Chondrocyte (in vitro differentiated cells): ENCODE measurements around the gene SLC35E2B. TPM values are rescaled to one million over a fixed set of nuclear protein-coding genes. Genes with fewer than 3 reads are reported as not detected.

Source experiments
- DNase-seq: peaks from one replicate; pipeline ENCODE4 v3.0.0; 2021; ENCODE audit warnings: mixed read lengths, low spot score
- H3K27ac Mint-ChIP-seq: one replicate; pipeline ENCODE4 v1.8.0; 2021; ENCODE audit warnings: mild to moderate bottlenecking, moderate library complexity, mixed read lengths; ENCODE audit not compliant: unreplicated experiment
- H3K27me3 Mint-ChIP-seq: 2 replicates; pipeline ENCODE4 v1.8.0; 2021; ENCODE audit warnings: low read depth, mixed read lengths
- H3K36me3 Mint-ChIP-seq: 2 replicates; pipeline ENCODE4 v1.8.0; 2021; ENCODE audit warnings: low read depth, mixed read lengths
- H3K4me1 Mint-ChIP-seq: 2 replicates; pipeline ENCODE4 v1.8.0; 2021; ENCODE audit warnings: low read depth, mild to moderate bottlenecking, mixed read lengths
- H3K4me3 Mint-ChIP-seq: one replicate; pipeline ENCODE4 v1.8.0; 2021; ENCODE audit warnings: mild to moderate bottlenecking, moderate library complexity, mixed read lengths; ENCODE audit not compliant: unreplicated experiment
- H3K9me3 Mint-ChIP-seq: 2 replicates; pipeline ENCODE4 v1.8.0; 2021; ENCODE audit warnings: low read depth, mixed read lengths
- CTCF ChIP-seq: fragments of 200-600 bp; sonication (generic); IDR thresholded peaks from 2 replicates; pipeline ENCODE4 v1.5.0; 2021; ENCODE audit warnings: antibody characterized with exemption, mild to moderate bottlenecking, moderate library complexity
- total RNA-seq: library from RNA; stranded (reverse); gene quantifications from 3 replicates; pipeline ENCODE4 v1.2.1, GENCODE V29; 2021

SLC35E2B gene
- total RNA-seq, 1 donor from 2014 or later: 51.6 TPM

GRCh38 chr1:1624443-1625403, 67.9 kb downstream of the SLC35E2B start:
- Mint-ChIP-seq H3K4me3 (no peak overlapping the region), H3K36me3 (no peaks in the 10 kb centered on the region), H3K9me3 (no peaks in the 10 kb centered on the region), H3K27me3 (no peaks in the 10 kb centered on the region), H3K4me1 (peaks cover 2% of the 10 kb centered on the region), H3K27ac (no peak overlapping the region)
- DNase-seq: no peak
- no peak for TF ChIP-seq CTCF

- DNase-seq: no peak
- Mint-ChIP-seq H3K27ac (no peak overlapping the region), H3K9me3 (no peaks in the 10 kb centered on the region), H3K27me3 (no peaks in the 10 kb centered on the region), H3K36me3 (peaks cover under 1% of the 10 kb centered on the region), H3K4me3 (no peak overlapping the region), H3K4me1 (peaks cover 2% of the 10 kb centered on the region)
- TF ChIP-seq CTCF: no peak
Measured at GRCh38 chr1:1623631-1624442, 68.8 kb downstream of the SLC35E2B start.

GRCh38 chr1:1623181-1623630, 69.4 kb downstream of the SLC35E2B start:
- peaks cover 1% of the 10 kb centered on the region for H3K36me3 Mint-ChIP-seq
- no peak for DNase-seq
- no peak for TF ChIP-seq CTCF
- H3K27ac Mint-ChIP-seq: no peak overlapping the region
- peaks cover 2% of the 10 kb centered on the region for H3K4me1 Mint-ChIP-seq
- no peak overlapping the region for H3K4me3 Mint-ChIP-seq
- no peaks in the 10 kb centered on the region for H3K9me3 Mint-ChIP-seq
- no peaks in the 10 kb centered on the region for H3K27me3 Mint-ChIP-seq

- Mint-ChIP-seq H3K4me1 (peaks cover 3% of the 10 kb centered on the region), H3K36me3 (peaks cover 1% of the 10 kb centered on the region), H3K27me3 (no peaks in the 10 kb centered on the region), H3K4me3 (no peak overlapping the region), H3K9me3 (no peaks in the 10 kb centered on the region), H3K27ac (no peak overlapping the region)
- no peak for DNase-seq
- TF ChIP-seq CTCF: no peak
Measured at GRCh38 chr1:1622788-1623094, 69.9 kb downstream of the SLC35E2B start.
